Epithelial cell of proximal tubule (primary cell): ENCODE measurements around the gene NAV2. TPM values are rescaled to one million over a fixed set of nuclear protein-coding genes. Genes with fewer than 3 reads are reported as not detected.
"Not testable (repeated sequence)": the region's sequence is repeated elsewhere in the genome, so short reads cannot be mapped to it uniquely, and the experiment has no call there.

ENCODE experiments used
- DNase-seq: peaks from one replicate; pipeline ENCODE4 v3.0.0-alpha.2; 2011; ENCODE audit warnings: low read depth
- H3K4me3 ChIP-seq: 2 replicates; pipeline ENCODE4 v1.5.1; 2011; ENCODE audit warnings: low read depth, mild to moderate bottlenecking, low read length
- total RNA-seq: library from RNA; depleted of rRNA; stranded (reverse); fragments of >200 nt; gene quantifications from 2 replicates; pipeline ENCODE4 v1.2.3, GENCODE V29; 2015
- TF ChIP-seq, protein P1 (sequence below): conservative IDR thresholded peaks from 2 replicates; pipeline ENCODE4 v1.5.1; 2012; ENCODE audit warnings: low read depth, mild to moderate bottlenecking, low read length

Gene NAV2
- total RNA-seq, 1 donor from 2014 or later: 19.0 TPM

GRCh38 chr11:20078846-20079245, 366.2 kb downstream of the NAV2 start:
- H3K4me3 ChIP-seq: no peak overlapping the region
- TF ChIP-seq, protein P1, sequence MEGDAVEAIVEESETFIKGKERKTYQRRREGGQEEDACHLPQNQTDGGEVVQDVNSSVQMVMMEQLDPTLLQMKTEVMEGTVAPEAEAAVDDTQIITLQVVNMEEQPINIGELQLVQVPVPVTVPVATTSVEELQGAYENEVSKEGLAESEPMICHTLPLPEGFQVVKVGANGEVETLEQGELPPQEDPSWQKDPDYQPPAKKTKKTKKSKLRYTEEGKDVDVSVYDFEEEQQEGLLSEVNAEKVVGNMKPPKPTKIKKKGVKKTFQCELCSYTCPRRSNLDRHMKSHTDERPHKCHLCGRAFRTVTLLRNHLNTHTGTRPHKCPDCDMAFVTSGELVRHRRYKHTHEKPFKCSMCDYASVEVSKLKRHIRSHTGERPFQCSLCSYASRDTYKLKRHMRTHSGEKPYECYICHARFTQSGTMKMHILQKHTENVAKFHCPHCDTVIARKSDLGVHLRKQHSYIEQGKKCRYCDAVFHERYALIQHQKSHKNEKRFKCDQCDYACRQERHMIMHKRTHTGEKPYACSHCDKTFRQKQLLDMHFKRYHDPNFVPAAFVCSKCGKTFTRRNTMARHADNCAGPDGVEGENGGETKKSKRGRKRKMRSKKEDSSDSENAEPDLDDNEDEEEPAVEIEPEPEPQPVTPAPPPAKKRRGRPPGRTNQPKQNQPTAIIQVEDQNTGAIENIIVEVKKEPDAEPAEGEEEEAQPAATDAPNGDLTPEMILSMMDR: no peak
- DNase-seq: no peak

GRCh38 chr11:20080032-20080685, 367.5 kb downstream of the NAV2 start:
- TF ChIP-seq, protein P1: no peak

GRCh38 chr11:20081336-20081735, 368.7 kb downstream of the NAV2 start:
- H3K4me3 ChIP-seq: no peak overlapping the region

More at GRCh38 chr11:20080032-20080685, 367.5 kb downstream of the NAV2 start:
- no peak overlapping the region for H3K4me3 ChIP-seq
- DNase-seq: no peak

GRCh38 chr11:20083877-20084276, 371.2 kb downstream of the NAV2 start:
- not testable (repeated sequence) for H3K4me3 ChIP-seq, DNase-seq

More at GRCh38 chr11:20081336-20081735, 368.7 kb downstream of the NAV2 start:
- no peak for DNase-seq
- TF ChIP-seq, protein P1: no peak

DNA sequence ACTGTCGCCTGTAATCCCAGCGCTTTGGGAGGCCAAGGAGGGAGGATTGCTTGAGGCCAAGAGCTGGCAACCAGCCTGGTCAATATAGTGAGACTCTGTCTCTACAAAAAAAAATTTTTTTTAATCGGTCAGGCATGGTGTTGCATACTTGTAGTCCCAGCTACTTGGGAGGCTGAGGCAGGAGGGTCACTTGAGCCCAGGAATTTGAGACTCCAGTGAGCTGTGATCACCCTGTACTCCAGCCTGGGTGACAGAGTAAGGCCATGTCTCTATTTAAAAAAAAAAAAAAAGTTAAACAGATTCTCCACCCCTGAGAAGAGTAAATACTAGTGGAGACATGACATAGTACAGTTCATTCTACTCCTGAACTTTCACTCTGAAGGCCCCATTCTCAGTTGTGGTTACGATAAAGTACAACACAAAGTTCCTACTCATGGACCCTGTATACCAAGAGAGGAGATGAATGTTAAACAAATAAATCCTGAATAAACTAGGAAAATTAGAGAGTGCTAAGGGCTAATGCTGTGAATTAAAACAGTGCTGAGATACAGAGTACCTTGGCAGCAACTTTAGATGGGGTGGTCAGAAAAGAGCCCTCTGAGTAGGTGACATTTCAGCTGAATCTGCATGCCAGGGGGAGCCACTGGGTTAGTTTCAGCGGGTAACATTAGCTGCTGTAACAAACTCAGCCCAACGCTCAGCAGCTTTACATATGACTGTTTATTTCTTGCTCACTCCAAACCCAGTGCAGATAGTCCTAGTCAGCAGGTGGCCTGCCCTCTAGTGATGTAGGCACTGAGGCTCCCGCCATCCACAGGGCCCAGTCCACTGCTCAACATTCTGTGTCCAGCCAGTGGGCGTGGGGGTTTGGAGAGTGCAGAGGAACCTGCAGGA, 372.5 kb downstream of the NAV2 start:
- no peak overlapping the region for H3K4me3 ChIP-seq
- DNase-seq: no peak
- TF ChIP-seq, protein P1: no peak

- no peak for DNase-seq
- TF ChIP-seq, protein P1: no peak
- no peak overlapping the region for H3K4me3 ChIP-seq
Observed at GRCh38 chr11:20085918-20086317, 373.3 kb downstream of the NAV2 start.

- TF ChIP-seq, protein P1: no peak
- H3K4me3 ChIP-seq: no peak overlapping the region
- DNase-seq: no peak
Observed at GRCh38 chr11:20087118-20087521, 374.5 kb downstream of the NAV2 start.
